Measurements from ENCODE around the gene HABP4.

The HABP4 gene

DNA sequence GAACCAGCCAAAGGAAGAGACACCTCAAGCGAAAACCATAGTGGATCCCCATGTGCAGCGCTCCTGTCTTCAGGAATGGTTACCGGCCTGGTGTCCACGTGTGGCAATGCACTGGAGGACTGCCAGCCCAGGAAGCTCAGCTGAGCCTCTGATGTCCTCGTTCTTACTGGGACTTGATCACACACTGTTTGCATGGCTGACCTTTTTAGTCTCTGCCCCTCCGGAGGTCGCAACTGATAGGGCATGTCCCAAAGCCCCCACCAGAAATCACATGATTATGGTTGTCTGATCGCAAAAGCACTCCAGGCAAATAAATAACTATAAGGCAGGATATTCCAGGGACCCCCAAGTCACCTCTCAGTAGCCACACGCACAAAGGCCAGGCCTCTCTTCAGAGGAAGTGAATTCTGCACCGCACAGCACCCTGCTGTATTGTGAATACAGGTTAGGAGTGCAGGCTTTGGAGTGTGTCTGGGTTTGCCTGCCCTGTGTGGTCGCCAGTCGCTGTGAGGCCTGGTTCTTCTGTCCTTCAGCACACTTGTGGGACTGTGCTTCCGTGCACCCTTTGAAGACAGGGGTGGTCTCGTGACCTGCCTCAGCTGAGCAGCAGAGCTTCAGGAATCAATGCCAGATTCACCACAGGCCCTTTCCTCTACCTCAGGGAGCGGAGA lies 13.4 kb upstream of the HABP4 start:
- H3K27ac ChIP-seq (ENCODE audit: low read depth, low read length): no peak overlapping the region
- no peaks in the 10 kb centered on the region for H3K9me3 ChIP-seq (ENCODE audit: control insufficient read depth, insufficient read depth, low read depth, low read length)
- H3K4me3 ChIP-seq (ENCODE audit: low read depth, low read length): no peak overlapping the region
- no peaks in the 10 kb centered on the region for H3K4me1 ChIP-seq (ENCODE audit: control insufficient read depth, insufficient read depth, low read length)
- no peaks in the 10 kb centered on the region for H3K27me3 ChIP-seq (ENCODE audit: control insufficient read depth, insufficient read depth, low read length)
- no peak overlapping the region for H3K9ac ChIP-seq (ENCODE audit: low read length)
- no peaks in the 10 kb centered on the region for H3K36me3 ChIP-seq (ENCODE audit: control insufficient read depth, insufficient read depth, low read length)

GRCh38 chr9:96437454-96437853 lies 12.5 kb upstream of the HABP4 start:
- Histone ChIP-seq H3K9me3 (ENCODE audit: control insufficient read depth, insufficient read depth, low read depth, low read length) (no peaks in the 10 kb centered on the region), H3K9ac (ENCODE audit: low read length) (no peak overlapping the region), H3K4me3 (ENCODE audit: low read depth, low read length) (no peak overlapping the region), H3K4me1 (ENCODE audit: control insufficient read depth, insufficient read depth, low read length) (no peaks in the 10 kb centered on the region), H3K27me3 (ENCODE audit: control insufficient read depth, insufficient read depth, low read length) (no peaks in the 10 kb centered on the region), H3K27ac (ENCODE audit: low read depth, low read length) (no peak overlapping the region), H3K36me3 (ENCODE audit: control insufficient read depth, insufficient read depth, low read length) (no peaks in the 10 kb centered on the region)

GRCh38 chr9:96440671-96441199 lies 9.2 kb upstream of the HABP4 start:
- H3K36me3 ChIP-seq (ENCODE audit: control insufficient read depth, insufficient read depth, low read length): no peaks in the 10 kb centered on the region
- no peak overlapping the region for H3K27ac ChIP-seq (ENCODE audit: low read depth, low read length)
- H3K9me3 ChIP-seq (ENCODE audit: control insufficient read depth, insufficient read depth, low read depth, low read length): no peaks in the 10 kb centered on the region
- no peaks in the 10 kb centered on the region for H3K4me1 ChIP-seq (ENCODE audit: control insufficient read depth, insufficient read depth, low read length)
- no peak overlapping the region for H3K4me3 ChIP-seq (ENCODE audit: low read depth, low read length)
- H3K9ac ChIP-seq (ENCODE audit: low read length): no peak overlapping the region
- no peaks in the 10 kb centered on the region for H3K27me3 ChIP-seq (ENCODE audit: control insufficient read depth, insufficient read depth, low read length)

- Histone ChIP-seq H3K4me3 (ENCODE audit: low read depth, low read length) (no peak overlapping the region), H3K9me3 (ENCODE audit: control insufficient read depth, insufficient read depth, low read depth, low read length) (no peaks in the 10 kb centered on the region), H3K36me3 (ENCODE audit: control insufficient read depth, insufficient read depth, low read length) (no peaks in the 10 kb centered on the region), H3K9ac (ENCODE audit: low read length) (no peak overlapping the region), H3K4me1 (ENCODE audit: control insufficient read depth, insufficient read depth, low read length) (no peaks in the 10 kb centered on the region), H3K27me3 (ENCODE audit: control insufficient read depth, insufficient read depth, low read length) (no peaks in the 10 kb centered on the region), H3K27ac (ENCODE audit: low read depth, low read length) (no peak overlapping the region)
These were observed 8.0 kb upstream of the HABP4 start for GRCh38 chr9:96441798-96442445.

GRCh38 chr9:96442491-96442890 lies 7.5 kb upstream of the HABP4 start:
- no peaks in the 10 kb centered on the region for H3K9me3 ChIP-seq (ENCODE audit: control insufficient read depth, insufficient read depth, low read depth, low read length)
- H3K36me3 ChIP-seq (ENCODE audit: control insufficient read depth, insufficient read depth, low read length): no peaks in the 10 kb centered on the region
- H3K9ac ChIP-seq (ENCODE audit: low read length): no peak overlapping the region
- no peaks in the 10 kb centered on the region for H3K4me1 ChIP-seq (ENCODE audit: control insufficient read depth, insufficient read depth, low read length)
- H3K4me3 ChIP-seq (ENCODE audit: low read depth, low read length): no peak overlapping the region
- H3K27me3 ChIP-seq (ENCODE audit: control insufficient read depth, insufficient read depth, low read length): no peaks in the 10 kb centered on the region
- H3K27ac ChIP-seq (ENCODE audit: low read depth, low read length): no peak overlapping the region

DNA sequence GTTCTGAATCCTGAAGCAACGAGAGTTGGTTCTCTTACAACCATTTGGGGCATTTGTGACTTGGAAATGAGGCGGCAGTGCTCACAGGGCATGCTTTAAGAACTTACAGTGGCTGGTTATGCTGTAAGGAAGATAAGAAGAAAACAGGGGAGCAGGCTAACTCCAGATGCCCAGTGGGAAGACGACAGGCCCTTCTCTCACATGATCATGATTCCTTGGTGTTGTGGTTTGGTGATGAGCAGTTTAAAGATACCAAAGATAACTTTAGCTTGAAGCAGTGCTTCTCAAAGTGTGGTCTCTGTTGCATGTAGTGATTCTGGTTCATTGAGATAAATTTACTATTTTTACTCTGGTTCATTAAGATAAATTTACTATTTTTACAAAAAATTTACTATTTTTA lies 2.6 kb upstream of the HABP4 start:
- no peak overlapping the region for H3K9ac ChIP-seq (ENCODE audit: low read length)
- H3K4me1 ChIP-seq (ENCODE audit: control insufficient read depth, insufficient read depth, low read length): peaks cover 3% of the 10 kb centered on the region; the same call in 1 of the 2 replicates
- peaks cover 25% of the 10 kb centered on the region for H3K27me3 ChIP-seq (ENCODE audit: control insufficient read depth, insufficient read depth, low read length)
- no peaks in the 10 kb centered on the region for H3K9me3 ChIP-seq (ENCODE audit: control insufficient read depth, insufficient read depth, low read depth, low read length)
- no peak overlapping the region for H3K4me3 ChIP-seq (ENCODE audit: low read depth, low read length)
- no peak overlapping the region for H3K27ac ChIP-seq (ENCODE audit: low read depth, low read length)
- no peaks in the 10 kb centered on the region for H3K36me3 ChIP-seq (ENCODE audit: control insufficient read depth, insufficient read depth, low read length)

DNA sequence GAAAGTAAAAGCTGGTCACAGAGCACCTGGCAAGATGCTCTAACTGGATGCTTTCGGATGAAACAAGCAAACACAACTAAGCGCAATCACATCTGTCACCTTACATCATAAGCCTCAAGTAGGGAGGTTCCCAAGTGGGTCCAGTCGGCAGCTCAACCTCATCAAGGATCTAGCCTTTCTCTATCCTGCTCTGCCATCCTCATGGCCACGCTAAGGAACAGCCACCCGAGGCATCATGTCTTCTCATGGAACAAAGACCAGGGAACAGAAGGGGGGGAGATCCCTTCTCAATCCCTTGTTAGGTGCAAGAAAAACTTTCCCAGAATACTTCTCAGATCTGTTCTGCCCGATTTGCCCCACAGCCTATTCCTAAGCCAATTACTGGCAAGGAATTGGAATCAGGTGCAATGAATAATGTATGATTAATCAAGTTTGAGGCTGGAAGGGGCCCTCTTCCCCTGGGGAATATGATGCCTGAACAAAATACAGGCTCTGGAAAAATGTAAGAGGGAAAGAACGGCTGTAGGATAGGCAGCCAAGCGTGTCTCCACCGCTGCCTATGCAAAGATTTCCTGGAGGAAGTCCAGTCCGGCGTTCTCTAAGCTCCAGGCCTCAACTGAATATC lies 1.3 kb upstream of the HABP4 start:
- no peak overlapping the region for H3K27ac ChIP-seq (ENCODE audit: low read depth, low read length)
- no peaks in the 10 kb centered on the region for H3K9me3 ChIP-seq (ENCODE audit: control insufficient read depth, insufficient read depth, low read depth, low read length)
- peaks cover 25% of the 10 kb centered on the region for H3K27me3 ChIP-seq (ENCODE audit: control insufficient read depth, insufficient read depth, low read length)
- H3K4me1 ChIP-seq (ENCODE audit: control insufficient read depth, insufficient read depth, low read length): peaks cover 3% of the 10 kb centered on the region; the same call in 1 of the 2 replicates
- no peak overlapping the region for H3K9ac ChIP-seq (ENCODE audit: low read length)
- no peaks in the 10 kb centered on the region for H3K36me3 ChIP-seq (ENCODE audit: control insufficient read depth, insufficient read depth, low read length)
- no peak overlapping the region for H3K4me3 ChIP-seq (ENCODE audit: low read depth, low read length)

DNA sequence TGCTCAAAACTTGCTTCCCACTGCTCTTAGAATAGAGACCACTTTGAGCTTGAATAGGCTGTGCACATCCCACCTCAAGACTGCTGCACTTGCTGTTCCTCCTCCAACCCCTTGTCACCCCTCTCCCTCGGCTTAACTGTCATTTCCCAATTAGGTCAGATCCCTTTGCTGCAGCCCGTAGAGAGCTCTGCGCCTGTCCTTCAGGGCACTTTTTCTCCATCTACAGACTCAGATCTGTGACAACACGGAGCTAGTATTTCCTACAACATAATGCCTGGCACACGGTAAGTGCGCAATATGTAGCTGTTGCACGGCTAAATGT lies 485 bp upstream of the HABP4 start:
- no peaks in the 10 kb centered on the region for H3K36me3 ChIP-seq (ENCODE audit: control insufficient read depth, insufficient read depth, low read length)
- peaks cover 25% of the 10 kb centered on the region for H3K27me3 ChIP-seq (ENCODE audit: control insufficient read depth, insufficient read depth, low read length)
- H3K9ac ChIP-seq (ENCODE audit: low read length): peak overlapping the region; percentile 28
- peak overlapping the region; percentile 64 for H3K4me3 ChIP-seq (ENCODE audit: low read depth, low read length)
- H3K9me3 ChIP-seq (ENCODE audit: control insufficient read depth, insufficient read depth, low read depth, low read length): no peaks in the 10 kb centered on the region
- H3K27ac ChIP-seq (ENCODE audit: low read depth, low read length): no peak overlapping the region
- H3K4me1 ChIP-seq (ENCODE audit: control insufficient read depth, insufficient read depth, low read length): peaks cover 3% of the 10 kb centered on the region; the same call in 1 of the 2 replicates

GRCh38 chr9:96450613-96451528 lies 902 bp downstream of the HABP4 start:
- Histone ChIP-seq H3K36me3 (ENCODE audit: control insufficient read depth, insufficient read depth, low read length) (no peaks in the 10 kb centered on the region), H3K4me3 (ENCODE audit: low read depth, low read length) (peak overlapping the region; percentile 92), H3K9me3 (ENCODE audit: control insufficient read depth, insufficient read depth, low read depth, low read length) (no peaks in the 10 kb centered on the region), H3K27ac (ENCODE audit: low read depth, low read length) (no peak overlapping the region), H3K4me1 (ENCODE audit: control insufficient read depth, insufficient read depth, low read length) (peaks cover 3% of the 10 kb centered on the region; the same call in 1 of the 2 replicates), H3K9ac (ENCODE audit: low read length) (peak overlapping the region; percentile 86), H3K27me3 (ENCODE audit: control insufficient read depth, insufficient read depth, low read length) (peaks cover 25% of the 10 kb centered on the region)

DNA sequence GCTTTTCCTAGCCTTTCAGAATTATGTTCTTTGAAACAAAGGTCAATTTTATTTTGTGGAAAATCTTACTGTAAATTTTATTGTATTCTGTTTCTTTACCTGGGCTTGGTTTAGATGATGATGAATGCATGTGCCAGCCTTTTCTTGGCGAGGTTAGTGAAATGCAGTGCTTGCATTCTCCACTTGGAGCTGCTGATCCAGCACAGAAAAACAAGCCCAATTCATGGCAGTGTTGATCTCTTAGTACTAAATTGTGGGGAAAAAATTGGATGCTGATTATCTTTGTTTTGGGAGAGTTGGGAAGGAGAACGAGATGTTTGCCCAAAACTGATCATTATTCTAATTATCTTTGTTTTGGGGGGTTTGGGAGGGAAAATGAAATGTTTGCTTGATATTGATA lies 3.7 kb downstream of the HABP4 start:
- Histone ChIP-seq H3K27me3 (ENCODE audit: control insufficient read depth, insufficient read depth, low read length) (peaks cover 16% of the 10 kb centered on the region), H3K9ac (ENCODE audit: low read length) (no peak overlapping the region), H3K4me3 (ENCODE audit: low read depth, low read length) (no peak overlapping the region), H3K27ac (ENCODE audit: low read depth, low read length) (no peak overlapping the region), H3K36me3 (ENCODE audit: control insufficient read depth, insufficient read depth, low read length) (peaks cover 2% of the 10 kb centered on the region; the same call in 1 of the 2 replicates), H3K4me1 (ENCODE audit: control insufficient read depth, insufficient read depth, low read length) (peaks cover 3% of the 10 kb centered on the region; the same call in 1 of the 2 replicates), H3K9me3 (ENCODE audit: control insufficient read depth, insufficient read depth, low read depth, low read length) (no peaks in the 10 kb centered on the region)

All from HUES6 (cell line).